Endothelial cell of umbilical vein (primary cell): ENCODE data around the gene BCCIP. TPM values are rescaled to one million over a fixed set of nuclear protein-coding genes. Genes with fewer than 3 reads are reported as not detected.

Experiments
- BruUV-seq: library from RNA; stranded (reverse); fragments of 400-500 nt; replicated peaks from 2 replicates; lab custom pipeline; 2021; lab: Mats Ljungman, UMichigan
- CTCF ChIA-PET: fragments of 300-600, 350-600 bp; sonication (Branson Sonifier 250); formaldehyde crosslinking; loops from one replicate; lab custom pipeline; 2021; ENCODE audit warnings: antibody characterized with exemption, inconsistent platforms; lab: Charles Lee
- POLR2A ChIA-PET: fragments of 300-600, 350-600 bp; sonication (Branson Sonifier 250); formaldehyde crosslinking; loops from one replicate; lab custom pipeline; 2021; ENCODE audit warnings: antibody characterized with exemption, inconsistent platforms; lab: Charles Lee
- DNase-seq: peaks from one replicate; pipeline ENCODE4 v3.0.0-alpha.2; 2011; ENCODE audit warnings: low read depth, low spot score
- FAIRE-seq: peaks from 2 replicates; lab custom pipeline; 2011; peaks lifted over from hg19 to GRCh38; lab: Jason Lieb, UNC
- H2AFZ ChIP-seq: 2 replicates; pipeline ENCODE4 v1.6.0; 2012; ENCODE audit warnings: low read depth, low read length, control low read depth, inconsistent platforms
- H3K27ac ChIP-seq: 2 replicates; pipeline ENCODE4 v1.5.1; 2011; ENCODE audit warnings: low read depth, mild to moderate bottlenecking, control low read depth, low read length, moderate library complexity; ENCODE audit not compliant: insufficient read depth
- H3K27me3 ChIP-seq, 2 experiments: 2 replicates each; pipeline versions ENCODE4 v1.6.0 to v1.6.1; 2011; ENCODE audit warnings: low read length in 2 of 2, mixed read lengths in 1 of 2; ENCODE audit not compliant: control insufficient read depth in 2 of 2, insufficient read depth in 2 of 2
- H3K36me3 ChIP-seq, 2 experiments: 2 replicates in 1 of 2; 3 replicates in 1 of 2; pipeline ENCODE4 v1.5.1; 2011; ENCODE audit warnings: low read length in 2 of 2, mild to moderate bottlenecking in 1 of 2, moderate library complexity in 1 of 2; ENCODE audit not compliant: control insufficient read depth in 2 of 2, insufficient read depth in 2 of 2; ENCODE audit errors: extremely low read depth in 1 of 2
- H3K4me1 ChIP-seq: 3 replicates; pipeline ENCODE4 v1.5.1; 2011; ENCODE audit warnings: mild to moderate bottlenecking, low read length; ENCODE audit not compliant: control insufficient read depth, insufficient read depth; ENCODE audit errors: extremely low read depth
- H3K4me2 ChIP-seq: 2 replicates; pipeline ENCODE4 v1.6.1; 2011; ENCODE audit warnings: low read length, control low read depth, mixed read lengths; ENCODE audit not compliant: insufficient read depth
- H3K4me3 ChIP-seq, 3 experiments: fragments of 200-600 bp in 1 of 3; sonication (generic), shearing (Covaris generic) in 1 of 3; replicated peaks in 1 of 3; 2 replicates each; pipeline ENCODE4 v1.5.1; 2011 to 2016; ENCODE audit warnings: control low read depth in 3 of 3, low read length in 3 of 3, mild to moderate bottlenecking in 2 of 3, inconsistent platforms in 1 of 3, low read depth in 1 of 3, moderate library complexity in 1 of 3; ENCODE audit not compliant: insufficient read depth in 1 of 3
- H3K79me2 ChIP-seq: 2 replicates; pipeline ENCODE4 v1.6.0; 2012; ENCODE audit warnings: low read length, inconsistent platforms; ENCODE audit not compliant: control insufficient read depth, insufficient read depth
- H3K9ac ChIP-seq: replicated peaks from 2 replicates; pipeline ENCODE3; 2011; ENCODE audit warnings: low read length, control low read depth; ENCODE audit not compliant: insufficient read depth; ENCODE audit errors: extremely low read depth
- H3K9me1 ChIP-seq: replicated peaks from 3 replicates; pipeline ENCODE4 v1.6.0; 2011; ENCODE audit warnings: mild to moderate bottlenecking, low read length; ENCODE audit not compliant: control insufficient read depth, insufficient read depth; ENCODE audit errors: extremely low read depth
- H3K9me3 ChIP-seq: replicated peaks from 2 replicates; pipeline ENCODE4 v1.5.1; 2012; ENCODE audit warnings: low read length, inconsistent platforms; ENCODE audit not compliant: control insufficient read depth, insufficient read depth
- H4K20me1 ChIP-seq: replicated peaks from 2 replicates; pipeline ENCODE3; 2011; ENCODE audit warnings: mild to moderate bottlenecking, low read length; ENCODE audit not compliant: control insufficient read depth, insufficient read depth; ENCODE audit errors: extremely low read depth
- EZH2 ChIP-seq: IDR thresholded peaks from 2 replicates; pipeline ENCODE4 v1.6.1; 2012; ENCODE audit warnings: borderline replicate concordance, low read depth, mild to moderate bottlenecking, moderate library complexity, low read length, inconsistent platforms; ENCODE audit not compliant: severe bottlenecking
- FOS ChIP-seq: IDR thresholded peaks from 2 replicates; pipeline ENCODE4 v1.6.1; 2011; ENCODE audit warnings: mild to moderate bottlenecking, low read length, moderate library complexity, borderline replicate concordance; ENCODE audit not compliant: insufficient read depth
- GATA2 ChIP-seq: IDR thresholded peaks from 2 replicates; pipeline ENCODE4 v1.7.0; 2011; ENCODE audit warnings: low read depth, mild to moderate bottlenecking, moderate library complexity, mixed read lengths, low read length; ENCODE audit not compliant: insufficient read length, insufficient read depth
- JUN ChIP-seq: IDR thresholded peaks from 2 replicates; pipeline ENCODE4 v1.6.1; 2011; ENCODE audit warnings: borderline replicate concordance, low read depth; ENCODE audit not compliant: insufficient read length, insufficient read depth
- MYC ChIP-seq: IDR thresholded peaks from one replicate; pipeline ENCODE4 v1.6.1; 2011; ENCODE audit warnings: mild to moderate bottlenecking, low read depth, low read length
- POLR2A ChIP-seq: IDR thresholded peaks from 2 replicates; pipeline ENCODE4 v1.6.1; 2012; ENCODE audit warnings: low read depth, mild to moderate bottlenecking, control low read depth, low read length
- POLR2AphosphoS5 ChIP-seq: IDR thresholded peaks from 2 replicates; pipeline ENCODE4 v1.6.1; 2012; ENCODE audit warnings: low read depth, mild to moderate bottlenecking, control low read depth, low read length, moderate library complexity; ENCODE audit not compliant: insufficient read depth
- dilution Hi-C: fragments of 300-500 bp; cut with MboI; formaldehyde crosslinking; loops from one replicate; pipeline ENCODE4 v1.15.0; 2019; ENCODE audit warnings: low sequenced_read_pairs; ENCODE audit not compliant: extremely low pct_ligation_motif_present
- intact Hi-C: fragments of 100-400 bp; cut with micrococcal nuclease; formaldehyde crosslinking; loops from one replicate; pipeline ENCODE4 v1.10.0; 2022
- polyA plus RNA-seq, 4 experiments: library from polyadenylated mRNA; depleted of rRNA in 3 of 4; stranded (reverse) in 3 of 4; unstranded in 1 of 4; fragments of >200 nt; gene quantifications; 2 replicates each; pipeline versions ENCODE4 v1.2.1 to v1.2.3, GENCODE V29; 2011 to 2012; ENCODE audit warnings: missing spikeins in 1 of 4
- total RNA-seq: library from RNA; stranded (reverse); gene quantifications from 2 replicates; pipeline ENCODE4 v1.2.3, GENCODE V29; 2021
- TF ChIP-seq, protein P1 (sequence below), 2 donors: IDR thresholded peaks; 1 replicate in 1 of 2; 2 replicates in 1 of 2; pipeline ENCODE4 v1.5.1; 2011; ENCODE audit warnings: low read length in 2 of 2, mild to moderate bottlenecking in 2 of 2, moderate library complexity in 2 of 2, control low read depth in 1 of 2, inconsistent platforms in 1 of 2, low read depth in 1 of 2; ENCODE audit not compliant: insufficient read depth in 1 of 2; ENCODE audit errors: extremely low read depth in 1 of 2
- TF ChIP-seq, protein P2 (sequence below): IDR thresholded peaks from 2 replicates; pipeline ENCODE4 v1.6.1; 2011; ENCODE audit not compliant: insufficient read depth, insufficient read length

The BCCIP gene
- total and polyA plus RNA-seq, 2 donors (not counting 3 experiments of a cell fraction or from before 2014, with no cell fraction given) = 14.5 to 73.5 TPM

DNA sequence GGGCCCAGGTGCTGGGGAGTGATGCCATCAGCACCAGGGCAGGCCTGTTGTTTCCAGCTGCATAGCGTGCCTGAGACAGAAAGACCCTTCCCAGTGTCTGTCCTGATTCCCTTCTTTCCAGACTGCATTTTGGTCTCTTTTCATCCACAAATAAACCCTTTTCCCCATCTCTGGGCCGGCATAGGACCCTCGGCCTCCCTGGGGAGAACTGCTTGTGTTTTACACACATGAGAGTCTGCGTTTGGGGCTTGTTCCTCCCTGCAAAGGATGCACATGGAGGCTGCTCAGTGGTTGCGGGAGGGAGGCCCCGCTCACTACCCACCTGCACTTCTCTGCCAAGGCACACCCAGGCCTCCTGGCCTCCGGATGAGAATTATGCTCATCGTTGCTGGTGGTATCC is 42.0 kb upstream of the BCCIP start:
- Histone ChIP-seq H3K4me2 (no peak overlapping the region), H3K9me3 (no peaks in the 10 kb centered on the region), H3K4me3 (no peak overlapping the region), H3K79me2 (no peaks in the 10 kb centered on the region), H3K27ac (no peak overlapping the region), H4K20me1 (no peaks in the 10 kb centered on the region), H3K9me1 (no peaks in the 10 kb centered on the region), H2AFZ (no peak overlapping the region), H3K4me1 (no peaks in the 10 kb centered on the region), H3K27me3 (peaks cover 0 to 2% of the 10 kb centered on the region in 2 experiments), H3K9ac (no peak overlapping the region), H3K36me3 (no peaks in the 10 kb centered on the region)
- no TSS peak for BruUV-seq
- POLR2A ChIA-PET = no interaction called here
- dilution Hi-C loops (no loop called here), intact Hi-C loops (no loop called here)
- no peak for DNase-seq
- FAIRE-seq = no peak
- CTCF ChIA-PET = no interaction called here
- TF ChIP-seq FOS (no peak), JUN (no peak), MYC (no peak), EZH2 (no peak), POLR2A (no peak), POLR2AphosphoS5 (no peak), GATA2 (no peak)
- TF ChIP-seq, protein P1, sequence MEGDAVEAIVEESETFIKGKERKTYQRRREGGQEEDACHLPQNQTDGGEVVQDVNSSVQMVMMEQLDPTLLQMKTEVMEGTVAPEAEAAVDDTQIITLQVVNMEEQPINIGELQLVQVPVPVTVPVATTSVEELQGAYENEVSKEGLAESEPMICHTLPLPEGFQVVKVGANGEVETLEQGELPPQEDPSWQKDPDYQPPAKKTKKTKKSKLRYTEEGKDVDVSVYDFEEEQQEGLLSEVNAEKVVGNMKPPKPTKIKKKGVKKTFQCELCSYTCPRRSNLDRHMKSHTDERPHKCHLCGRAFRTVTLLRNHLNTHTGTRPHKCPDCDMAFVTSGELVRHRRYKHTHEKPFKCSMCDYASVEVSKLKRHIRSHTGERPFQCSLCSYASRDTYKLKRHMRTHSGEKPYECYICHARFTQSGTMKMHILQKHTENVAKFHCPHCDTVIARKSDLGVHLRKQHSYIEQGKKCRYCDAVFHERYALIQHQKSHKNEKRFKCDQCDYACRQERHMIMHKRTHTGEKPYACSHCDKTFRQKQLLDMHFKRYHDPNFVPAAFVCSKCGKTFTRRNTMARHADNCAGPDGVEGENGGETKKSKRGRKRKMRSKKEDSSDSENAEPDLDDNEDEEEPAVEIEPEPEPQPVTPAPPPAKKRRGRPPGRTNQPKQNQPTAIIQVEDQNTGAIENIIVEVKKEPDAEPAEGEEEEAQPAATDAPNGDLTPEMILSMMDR (IDR thresholded peaks at IDR 0.05; ENCODE audit: extremely low read depth in 1 of 2, insufficient read depth in 1 of 2, low read depth in 1 of 2, low read length in 2 of 2) = no peak
- TF ChIP-seq, protein P2, sequence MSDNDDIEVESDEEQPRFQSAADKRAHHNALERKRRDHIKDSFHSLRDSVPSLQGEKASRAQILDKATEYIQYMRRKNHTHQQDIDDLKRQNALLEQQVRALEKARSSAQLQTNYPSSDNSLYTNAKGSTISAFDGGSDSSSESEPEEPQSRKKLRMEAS = no peak
